ENCODE results near the gene FANCC. TPM values are rescaled to one million over a fixed set of nuclear protein-coding genes. Genes with fewer than 3 reads are reported as not detected.
A peak's percentile ranks its signal among the peaks of the same experiment; 100 is the strongest.

FANCC gene
- total RNA-seq, 3 donors from 2014 or later (not counting 1 experiment from before 2014, with no cell fraction given): 9.9 to 18.9 (median 12.8) TPM

DNA sequence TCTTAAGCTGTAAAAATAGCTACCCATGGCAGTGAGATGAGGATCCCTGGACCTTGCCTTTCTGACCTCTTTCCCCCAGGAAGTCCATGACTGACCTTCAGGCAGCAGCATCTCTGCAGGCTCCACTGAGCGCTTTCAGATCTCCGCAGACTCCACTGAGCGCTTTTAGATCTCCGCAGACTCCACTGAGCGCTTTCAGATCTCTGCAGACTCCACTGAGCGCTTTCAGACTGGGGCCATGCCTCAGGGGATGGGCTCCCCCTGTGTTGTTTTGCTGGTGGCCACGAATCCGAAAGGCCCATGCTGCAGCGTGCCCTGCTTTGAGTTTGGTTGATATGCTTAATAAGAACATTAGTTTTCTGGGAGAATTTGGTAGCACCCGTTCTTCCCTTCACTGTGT lies 254.2 kb downstream of the FANCC start:
- H3K4me1 ChIP-seq (ENCODE audit: control insufficient read depth, insufficient read depth, low read length): peaks cover 3% of the 10 kb centered on the region
- Mint-ChIP-seq H3K27ac (peak overlapping the region in 1 of 2 donors; percentile 7), H3K36me3 (no peaks in the 10 kb centered on the region), H3K4me1 (peaks cover 0 to 14% of the 10 kb centered on the region in 2 donors), H3K27me3 (ENCODE audit: low read depth in 2 of 2) (no peaks in the 10 kb centered on the region), H3K4me3 (no peak overlapping the region), H3K9me3 (no peaks in the 10 kb centered on the region)
- DNase-seq (no peak), ATAC-seq (no peak)
- H3K4me3 ChIP-seq (ENCODE audit: low read length): no peak overlapping the region
- 90% methylated on average over 10 of the region's 10 CpGs for WGBS (ENCODE audit: insufficient coverage)
- no peaks in the 10 kb centered on the region for H3K36me3 ChIP-seq (ENCODE audit: control insufficient read depth, insufficient read depth, low read length)
- no peak overlapping the region for H3K27ac ChIP-seq (ENCODE audit: low read length)
- TF ChIP-seq, protein P1, sequence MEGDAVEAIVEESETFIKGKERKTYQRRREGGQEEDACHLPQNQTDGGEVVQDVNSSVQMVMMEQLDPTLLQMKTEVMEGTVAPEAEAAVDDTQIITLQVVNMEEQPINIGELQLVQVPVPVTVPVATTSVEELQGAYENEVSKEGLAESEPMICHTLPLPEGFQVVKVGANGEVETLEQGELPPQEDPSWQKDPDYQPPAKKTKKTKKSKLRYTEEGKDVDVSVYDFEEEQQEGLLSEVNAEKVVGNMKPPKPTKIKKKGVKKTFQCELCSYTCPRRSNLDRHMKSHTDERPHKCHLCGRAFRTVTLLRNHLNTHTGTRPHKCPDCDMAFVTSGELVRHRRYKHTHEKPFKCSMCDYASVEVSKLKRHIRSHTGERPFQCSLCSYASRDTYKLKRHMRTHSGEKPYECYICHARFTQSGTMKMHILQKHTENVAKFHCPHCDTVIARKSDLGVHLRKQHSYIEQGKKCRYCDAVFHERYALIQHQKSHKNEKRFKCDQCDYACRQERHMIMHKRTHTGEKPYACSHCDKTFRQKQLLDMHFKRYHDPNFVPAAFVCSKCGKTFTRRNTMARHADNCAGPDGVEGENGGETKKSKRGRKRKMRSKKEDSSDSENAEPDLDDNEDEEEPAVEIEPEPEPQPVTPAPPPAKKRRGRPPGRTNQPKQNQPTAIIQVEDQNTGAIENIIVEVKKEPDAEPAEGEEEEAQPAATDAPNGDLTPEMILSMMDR (IDR thresholded peaks at IDR 0.05): no peak
- intact Hi-C loops (cut with micrococcal nuclease): no loop called here
- no peaks in the 10 kb centered on the region for H3K9me3 ChIP-seq (ENCODE audit: control insufficient read depth, insufficient read depth, low read length)
- no peaks in the 10 kb centered on the region for H3K27me3 ChIP-seq (ENCODE audit: control insufficient read depth, insufficient read depth, low read length)

DNA sequence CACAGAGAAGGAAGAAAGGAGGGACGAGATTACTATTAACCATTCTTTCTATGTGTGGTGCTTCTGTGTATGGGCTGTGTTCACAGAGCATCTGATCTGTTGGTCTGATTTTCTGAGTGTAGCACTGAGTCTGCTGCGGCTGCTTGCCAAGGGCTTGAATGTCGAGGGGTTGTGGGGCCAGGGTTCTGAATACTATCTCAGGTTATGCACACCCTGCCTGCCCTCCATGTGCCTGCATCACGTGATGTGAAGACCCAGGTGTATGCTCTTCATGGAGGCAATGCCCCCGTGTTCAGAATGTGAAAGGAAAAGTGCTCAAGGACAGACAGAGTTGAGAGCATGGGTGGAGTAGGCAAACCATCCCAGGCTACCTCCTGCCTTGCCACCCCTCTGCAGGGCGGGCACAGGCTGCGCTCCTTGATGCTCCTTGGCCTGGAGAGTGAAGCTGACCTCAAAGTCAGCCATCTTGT lies 254.9 kb downstream of the FANCC start:
- peaks cover 3% of the 10 kb centered on the region for H3K4me1 ChIP-seq (ENCODE audit: control insufficient read depth, insufficient read depth, low read length)
- TF ChIP-seq, protein P1 (IDR thresholded peaks at IDR 0.05): no peak
- H3K36me3 Mint-ChIP-seq: no peaks in the 10 kb centered on the region
- no peak overlapping the region for H3K27ac ChIP-seq (ENCODE audit: low read length)
- no peaks in the 10 kb centered on the region for H3K27me3 Mint-ChIP-seq (ENCODE audit: low read depth in 2 of 2)
- ATAC-seq (no peak), DNase-seq (no peak)
- WGBS (ENCODE audit: insufficient coverage): 84% methylated on average over 7 of the region's 7 CpGs
- no peaks in the 10 kb centered on the region for H3K9me3 Mint-ChIP-seq
- intact Hi-C loops (cut with micrococcal nuclease): no loop called here
- H3K9me3 ChIP-seq (ENCODE audit: control insufficient read depth, insufficient read depth, low read length): no peaks in the 10 kb centered on the region
- no peak overlapping the region for H3K27ac Mint-ChIP-seq
- peaks cover 0 to 14% of the 10 kb centered on the region in 2 donors for H3K4me1 Mint-ChIP-seq
- H3K36me3 ChIP-seq (ENCODE audit: control insufficient read depth, insufficient read depth, low read length): no peaks in the 10 kb centered on the region
- H3K27me3 ChIP-seq (ENCODE audit: control insufficient read depth, insufficient read depth, low read length): no peaks in the 10 kb centered on the region
- no peak overlapping the region for H3K4me3 ChIP-seq (ENCODE audit: low read length)
- H3K4me3 Mint-ChIP-seq: no peak overlapping the region

DNA sequence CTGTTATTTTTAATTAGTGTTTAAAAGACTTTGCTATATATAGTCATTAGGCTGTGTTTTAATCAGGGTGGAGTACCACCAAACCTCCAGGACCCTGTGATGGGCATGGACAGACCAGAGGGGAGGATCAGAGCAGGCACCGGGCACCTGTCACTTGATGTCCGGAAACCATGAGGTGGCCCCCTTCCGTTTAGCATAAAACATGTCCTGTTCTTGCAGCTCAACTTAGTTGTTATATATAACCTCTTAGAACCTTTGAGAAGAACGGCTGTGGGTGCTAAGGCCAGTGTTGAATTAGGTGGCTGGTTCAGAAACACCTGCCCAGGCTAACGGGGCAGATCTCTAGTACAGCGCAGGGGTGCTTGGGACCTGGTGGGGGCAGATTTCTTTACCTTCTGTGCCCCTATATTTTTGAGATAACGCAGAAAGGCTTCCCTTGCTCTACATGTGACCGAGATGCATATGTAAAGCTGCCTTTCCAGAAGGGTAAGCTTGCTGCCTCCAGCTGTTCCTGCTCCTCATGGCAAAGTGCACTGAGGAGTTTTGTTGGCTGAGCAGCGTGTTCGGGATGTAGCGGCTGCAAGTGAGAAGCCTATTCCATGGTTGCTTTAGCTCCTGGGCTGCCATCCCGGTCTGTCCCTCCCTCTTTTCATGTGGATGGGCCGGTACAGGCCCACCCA lies 255.5 kb downstream of the FANCC start:
- intact Hi-C loops (cut with micrococcal nuclease): no loop called here
- Histone ChIP-seq H3K4me1 (ENCODE audit: control insufficient read depth, insufficient read depth, low read length) (peaks cover 3% of the 10 kb centered on the region), H3K27ac (ENCODE audit: low read length) (no peak overlapping the region), H3K9me3 (ENCODE audit: control insufficient read depth, insufficient read depth, low read length) (no peaks in the 10 kb centered on the region), H3K4me3 (ENCODE audit: low read length) (no peak overlapping the region), H3K36me3 (ENCODE audit: control insufficient read depth, insufficient read depth, low read length) (no peaks in the 10 kb centered on the region), H3K27me3 (ENCODE audit: control insufficient read depth, insufficient read depth, low read length) (no peaks in the 10 kb centered on the region)
- Mint-ChIP-seq H3K9me3 (no peaks in the 10 kb centered on the region), H3K36me3 (no peaks in the 10 kb centered on the region), H3K4me1 (peaks cover 0 to 14% of the 10 kb centered on the region in 2 donors), H3K27me3 (ENCODE audit: low read depth in 2 of 2) (no peaks in the 10 kb centered on the region), H3K4me3 (no peak overlapping the region), H3K27ac (no peak overlapping the region)
- 70% methylated on average over 12 of the region's 13 CpGs for WGBS (ENCODE audit: insufficient coverage)
- ATAC-seq: peak in 1 of 3 donors; percentile 26
- TF ChIP-seq, protein P1 (IDR thresholded peaks at IDR 0.05): no peak
- DNase-seq: no peak

GRCh38 chr9:95060916-95061315 lies 256.6 kb downstream of the FANCC start:
- Histone ChIP-seq H3K27ac (ENCODE audit: low read length) (no peak overlapping the region), H3K27me3 (ENCODE audit: control insufficient read depth, insufficient read depth, low read length) (no peaks in the 10 kb centered on the region), H3K36me3 (ENCODE audit: control insufficient read depth, insufficient read depth, low read length) (no peaks in the 10 kb centered on the region), H3K4me1 (ENCODE audit: control insufficient read depth, insufficient read depth, low read length) (peaks cover 3% of the 10 kb centered on the region), H3K4me3 (ENCODE audit: low read length) (no peak overlapping the region), H3K9me3 (ENCODE audit: control insufficient read depth, insufficient read depth, low read length) (no peaks in the 10 kb centered on the region)
- DNase-seq: no peak
- Mint-ChIP-seq H3K4me3 (no peak overlapping the region), H3K36me3 (no peaks in the 10 kb centered on the region), H3K27me3 (ENCODE audit: low read depth in 2 of 2) (no peaks in the 10 kb centered on the region), H3K4me1 (peaks cover 0 to 14% of the 10 kb centered on the region in 2 donors), H3K27ac (no peak overlapping the region), H3K9me3 (no peaks in the 10 kb centered on the region)
- 95% methylated on average over 1 of the region's 2 CpGs for WGBS (ENCODE audit: insufficient coverage)
- intact Hi-C loops (cut with micrococcal nuclease): no loop called here
- TF ChIP-seq, protein P1 (IDR thresholded peaks at IDR 0.05): no peak
- ATAC-seq: no peak

All from natural killer cell (primary cell).